ENCODE measurements around the gene ZBP1. TPM values are rescaled to one million over a fixed set of nuclear protein-coding genes. Genes with fewer than 3 reads are reported as not detected.

Gene ZBP1
- total RNA-seq, 1 experiment from 2014 or later: 2.9 TPM

DNA sequence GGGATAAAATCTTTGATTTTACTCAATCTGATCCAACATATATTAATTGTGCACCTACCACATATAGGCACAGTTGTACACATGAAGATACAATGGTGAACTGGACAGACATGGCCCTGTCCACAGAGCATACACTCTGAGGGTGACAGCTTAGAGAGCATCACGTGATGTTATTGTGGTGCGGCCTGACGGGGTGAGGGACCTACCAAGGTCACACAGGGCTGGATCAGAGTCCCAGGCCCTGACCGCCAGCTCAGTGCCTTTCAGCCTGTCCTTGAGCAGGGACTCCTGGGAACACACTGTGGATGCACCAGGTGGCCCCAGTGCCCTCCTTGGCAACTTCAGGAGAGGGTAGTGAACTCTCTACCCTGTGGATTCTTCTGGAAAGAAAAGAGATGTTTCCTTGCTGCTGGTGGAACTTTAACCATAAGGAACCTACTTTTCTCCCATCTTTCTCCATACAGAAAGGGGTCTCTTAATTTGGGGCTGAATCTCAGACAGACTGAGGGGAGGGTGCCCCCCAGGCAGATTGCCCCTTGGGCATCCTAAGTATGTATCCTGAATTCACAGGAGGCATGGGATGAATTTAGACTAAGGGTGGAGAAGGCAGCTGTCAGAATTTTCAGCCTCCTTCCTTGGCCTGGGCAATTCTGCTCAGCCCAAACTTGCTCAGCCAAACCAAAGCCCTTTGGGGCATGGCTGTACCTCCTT, 32.8 kb downstream of the ZBP1 start:
- peaks cover 13% of the 10 kb centered on the region for H3K4me1 Mint-ChIP-seq (ENCODE audit: low read depth, unreplicated experiment)

DNA sequence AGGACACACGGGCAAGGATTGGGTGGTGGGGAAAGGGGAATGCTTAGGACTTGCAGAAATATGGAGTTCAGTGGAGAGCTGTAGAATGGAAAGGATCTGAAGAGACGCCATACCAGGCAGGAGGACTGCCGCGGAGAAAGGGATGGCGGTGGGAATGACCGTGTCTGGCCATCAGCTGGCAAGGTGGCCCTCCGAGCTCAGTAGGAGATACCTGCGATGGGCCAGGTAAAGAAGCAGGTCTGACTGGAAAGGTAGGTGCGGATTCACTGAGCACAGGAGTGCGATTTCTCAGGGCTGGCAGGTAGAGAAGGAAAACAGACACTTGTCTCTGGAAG, 33.3 kb downstream of the ZBP1 start:
- H3K36me3 Mint-ChIP-seq (ENCODE audit: insufficient read depth, unreplicated experiment): peaks cover 5% of the 10 kb centered on the region
- H3K9me3 Mint-ChIP-seq (ENCODE audit: low read depth, unreplicated experiment): no peaks in the 10 kb centered on the region
- H3K4me3 Mint-ChIP-seq (ENCODE audit: low read depth, unreplicated experiment): no peak overlapping the region
- DNase-seq: no peak
- CTCF ChIA-PET: interaction anchor here (1.4 kb wide), 1 partner anchor 12 kb away, joined by 3 read pairs; no protein-coding TSS in a partner anchor
- intact Hi-C loops (cut with micrococcal nuclease; ENCODE audit: unreplicated experiment): no loop called here
- H3K4me1 Mint-ChIP-seq (ENCODE audit: low read depth, unreplicated experiment): peaks cover 18% of the 10 kb centered on the region
- TF ChIP-seq, protein P1, sequence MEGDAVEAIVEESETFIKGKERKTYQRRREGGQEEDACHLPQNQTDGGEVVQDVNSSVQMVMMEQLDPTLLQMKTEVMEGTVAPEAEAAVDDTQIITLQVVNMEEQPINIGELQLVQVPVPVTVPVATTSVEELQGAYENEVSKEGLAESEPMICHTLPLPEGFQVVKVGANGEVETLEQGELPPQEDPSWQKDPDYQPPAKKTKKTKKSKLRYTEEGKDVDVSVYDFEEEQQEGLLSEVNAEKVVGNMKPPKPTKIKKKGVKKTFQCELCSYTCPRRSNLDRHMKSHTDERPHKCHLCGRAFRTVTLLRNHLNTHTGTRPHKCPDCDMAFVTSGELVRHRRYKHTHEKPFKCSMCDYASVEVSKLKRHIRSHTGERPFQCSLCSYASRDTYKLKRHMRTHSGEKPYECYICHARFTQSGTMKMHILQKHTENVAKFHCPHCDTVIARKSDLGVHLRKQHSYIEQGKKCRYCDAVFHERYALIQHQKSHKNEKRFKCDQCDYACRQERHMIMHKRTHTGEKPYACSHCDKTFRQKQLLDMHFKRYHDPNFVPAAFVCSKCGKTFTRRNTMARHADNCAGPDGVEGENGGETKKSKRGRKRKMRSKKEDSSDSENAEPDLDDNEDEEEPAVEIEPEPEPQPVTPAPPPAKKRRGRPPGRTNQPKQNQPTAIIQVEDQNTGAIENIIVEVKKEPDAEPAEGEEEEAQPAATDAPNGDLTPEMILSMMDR (IDR thresholded peaks at IDR 0.05; ENCODE audit: unreplicated experiment): no peak
- H3K27ac Mint-ChIP-seq (ENCODE audit: unreplicated experiment): no peak overlapping the region
- BruUV-seq (replicated peaks): no TSS peak
- H3K27me3 Mint-ChIP-seq (ENCODE audit: unreplicated experiment): peaks cover 80% of the 10 kb centered on the region

More for the DNA sequence above, 32.8 kb downstream of the ZBP1 start:
- intact Hi-C loops (cut with micrococcal nuclease; ENCODE audit: unreplicated experiment): no loop called here
- peaks cover 3% of the 10 kb centered on the region for H3K36me3 Mint-ChIP-seq (ENCODE audit: insufficient read depth, unreplicated experiment)
- peaks cover 80% of the 10 kb centered on the region for H3K27me3 Mint-ChIP-seq (ENCODE audit: unreplicated experiment)
- no peaks in the 10 kb centered on the region for H3K9me3 Mint-ChIP-seq (ENCODE audit: low read depth, unreplicated experiment)
- TF ChIP-seq, protein P1 (IDR thresholded peaks at IDR 0.05; ENCODE audit: unreplicated experiment): no peak
- H3K27ac Mint-ChIP-seq (ENCODE audit: unreplicated experiment): no peak overlapping the region
- no peak overlapping the region for H3K4me3 Mint-ChIP-seq (ENCODE audit: low read depth, unreplicated experiment)
- BruUV-seq (replicated peaks): no TSS peak
- no peak for DNase-seq
- CTCF ChIA-PET: interaction anchor here (0.8 to 1.4 kb wide), 2 partner anchors 12 to 631 kb away, joined by 3 read pairs; no protein-coding TSS in a partner anchor

DNA sequence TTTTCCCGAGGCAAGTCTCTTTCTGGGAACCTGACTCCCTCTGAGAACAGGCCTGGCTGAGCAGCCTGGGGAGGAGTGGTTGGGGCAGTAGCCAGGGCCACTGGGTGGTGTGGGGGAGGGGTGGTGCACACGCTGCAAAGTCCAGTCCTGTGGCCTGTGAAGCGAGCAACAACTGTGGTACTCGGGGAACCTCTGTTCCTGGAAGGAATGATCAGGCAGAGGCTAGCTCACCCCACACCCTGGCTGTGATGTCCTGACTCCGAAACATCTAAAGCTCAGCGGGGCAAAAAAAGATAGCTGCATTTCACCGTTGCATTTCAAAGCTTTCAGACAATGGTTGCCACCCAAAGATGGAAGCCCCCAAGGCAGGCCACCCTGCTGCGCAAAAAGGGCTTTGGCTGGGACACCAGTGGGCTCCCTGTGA, 33.8 kb downstream of the ZBP1 start:
- no peak overlapping the region for H3K27ac Mint-ChIP-seq (ENCODE audit: unreplicated experiment)

DNA sequence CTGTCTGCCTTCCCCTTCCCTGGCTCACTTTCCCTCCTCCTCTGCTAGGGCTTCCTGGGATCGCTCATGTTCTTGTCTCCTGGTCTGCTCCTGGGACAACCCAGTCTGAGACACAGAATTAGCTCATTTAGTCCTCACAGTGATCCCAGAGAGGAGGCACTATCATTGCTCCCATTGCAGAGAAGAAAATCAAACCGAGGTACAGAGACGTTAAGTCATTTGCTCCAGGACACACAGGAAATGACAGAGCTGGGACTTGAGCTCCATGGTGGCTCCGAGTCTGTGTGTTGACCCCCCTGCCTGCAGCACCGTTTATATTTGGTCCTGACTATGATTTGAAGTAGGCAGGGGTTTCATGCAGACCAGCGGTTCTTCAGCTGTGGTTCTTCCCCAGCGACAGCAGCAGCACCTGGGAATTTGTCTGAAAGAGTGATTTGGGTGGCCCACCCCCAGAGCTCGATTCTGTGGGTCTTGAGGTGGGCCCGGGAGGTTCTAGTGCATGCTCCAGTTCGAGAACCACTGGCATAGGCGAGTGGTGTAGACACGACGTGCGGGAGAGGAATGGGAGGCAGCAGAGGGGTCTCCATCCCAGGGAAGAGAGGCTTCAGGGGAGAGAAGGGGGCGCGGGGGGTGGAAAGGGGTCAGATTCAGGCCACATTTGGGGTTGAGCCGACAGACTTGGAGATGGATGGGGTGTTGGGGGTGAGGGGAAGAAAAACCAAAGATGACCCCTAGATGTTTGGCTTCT, 34.6 kb downstream of the ZBP1 start:
- peaks cover 5% of the 10 kb centered on the region for H3K36me3 Mint-ChIP-seq (ENCODE audit: insufficient read depth, unreplicated experiment)
- no peak overlapping the region for H3K4me3 Mint-ChIP-seq (ENCODE audit: low read depth, unreplicated experiment)
- H3K4me1 Mint-ChIP-seq (ENCODE audit: low read depth, unreplicated experiment): peaks cover 18% of the 10 kb centered on the region
- peaks cover 80% of the 10 kb centered on the region for H3K27me3 Mint-ChIP-seq (ENCODE audit: unreplicated experiment)
- intact Hi-C loops (cut with micrococcal nuclease; ENCODE audit: unreplicated experiment): no loop called here
- TF ChIP-seq, protein P1 (IDR thresholded peaks at IDR 0.05; ENCODE audit: unreplicated experiment): no peak
- BruUV-seq (replicated peaks): no TSS peak
- no peak overlapping the region for H3K27ac Mint-ChIP-seq (ENCODE audit: unreplicated experiment)
- DNase-seq: no peak
- no peaks in the 10 kb centered on the region for H3K9me3 Mint-ChIP-seq (ENCODE audit: low read depth, unreplicated experiment)
- CTCF ChIA-PET: interaction anchor here (0.8 to 1.4 kb wide), 2 partner anchors 10 to 14 kb away, joined by 3 read pairs; no protein-coding TSS in a partner anchor

More for the DNA sequence above, 33.8 kb downstream of the ZBP1 start:
- Mint-ChIP-seq H3K4me1 (ENCODE audit: low read depth, unreplicated experiment) (peaks cover 18% of the 10 kb centered on the region), H3K4me3 (ENCODE audit: low read depth, unreplicated experiment) (no peak overlapping the region), H3K9me3 (ENCODE audit: low read depth, unreplicated experiment) (no peaks in the 10 kb centered on the region), H3K27me3 (ENCODE audit: unreplicated experiment) (peaks cover 80% of the 10 kb centered on the region), H3K36me3 (ENCODE audit: insufficient read depth, unreplicated experiment) (peaks cover 5% of the 10 kb centered on the region)
- no peak for DNase-seq
- no TSS peak for BruUV-seq (replicated peaks)
- intact Hi-C loops (cut with micrococcal nuclease; ENCODE audit: unreplicated experiment): no loop called here
- TF ChIP-seq, protein P1 (IDR thresholded peaks at IDR 0.05; ENCODE audit: unreplicated experiment): no peak
- CTCF ChIA-PET: interaction anchor here (1.4 kb wide), 1 partner anchor 11 kb away, joined by 3 read pairs; no protein-coding TSS in a partner anchor

Measured in Calu3 (cell line).